AG20443 (cell line): ENCODE measurements around the gene NFIB.

Experiments used
- DNase-seq: peaks from one replicate; pipeline ENCODE4 v3.0.0; 2012; ENCODE audit warnings: low spot score, mixed read lengths

NFIB gene

GRCh38 chr9:14212697-14213420, 101.1 kb downstream of the NFIB start:
- no peak for DNase-seq

- peak; percentile 11 for DNase-seq
Measured at GRCh38 chr9:14212077-14212476, 101.9 kb downstream of the NFIB start.

- DNase-seq, result no peak
Measured at GRCh38 chr9:14211564-14211963, 102.4 kb downstream of the NFIB start.

GRCh38 chr9:14210428-14210827, 103.5 kb downstream of the NFIB start:
- DNase-seq, result no peak

- no peak for DNase-seq
Measured at GRCh38 chr9:14209399-14210345, 104.3 kb downstream of the NFIB start.

GRCh38 chr9:14207352-14207995, 106.5 kb downstream of the NFIB start:
- no peak for DNase-seq

GRCh38 chr9:14205463-14205862, 108.5 kb downstream of the NFIB start:
- DNase-seq, result peak; percentile 69

GRCh38 chr9:14203356-14204056, 110.4 kb downstream of the NFIB start:
- DNase-seq, result peak; percentile 37

GRCh38 chr9:14198841-14199455, 115.0 kb downstream of the NFIB start:
- DNase-seq, result peak; percentile 61

- DNase-seq, result peak; percentile 18
Measured at GRCh38 chr9:14198047-14198840, 115.7 kb downstream of the NFIB start.

GRCh38 chr9:14197325-14197858, 116.5 kb downstream of the NFIB start:
- DNase-seq, result no peak

- no peak for DNase-seq
Measured at GRCh38 chr9:14193328-14193990, 120.5 kb downstream of the NFIB start.

GRCh38 chr9:14192556-14192955, 121.4 kb downstream of the NFIB start:
- no peak for DNase-seq

GRCh38 chr9:14191512-14191911, 122.4 kb downstream of the NFIB start:
- DNase-seq, result no peak

- DNase-seq, result no peak
Measured at GRCh38 chr9:14190240-14190639, 123.7 kb downstream of the NFIB start.

- DNase-seq, result no peak
Measured at GRCh38 chr9:14189578-14189977, 124.4 kb downstream of the NFIB start.

- no peak for DNase-seq
Measured at GRCh38 chr9:14189146-14189545, 124.8 kb downstream of the NFIB start.

GRCh38 chr9:14188538-14188937, 125.4 kb downstream of the NFIB start:
- no peak for DNase-seq

- no peak for DNase-seq
Measured at GRCh38 chr9:14188011-14188410, 125.9 kb downstream of the NFIB start.

GRCh38 chr9:14186096-14186495, 127.8 kb downstream of the NFIB start:
- DNase-seq, result no peak
